T1000 (cell line): ENCODE results near the gene AADACL4.

Source experiments
- DNase-seq: peaks from one replicate; lab custom pipeline; 2025; ENCODE audit warnings: mixed read lengths; lab: John Stamatoyannopoulos, UW

AADACL4 gene

GRCh38 chr1:12643785-12644184 is at the start of gene AADACL4:
AADACL4 (plus strand) TSS chr1:12644085; CDS start chr1:12644547, 462 bp downstream.
- DNase-seq: no peak

DNA sequence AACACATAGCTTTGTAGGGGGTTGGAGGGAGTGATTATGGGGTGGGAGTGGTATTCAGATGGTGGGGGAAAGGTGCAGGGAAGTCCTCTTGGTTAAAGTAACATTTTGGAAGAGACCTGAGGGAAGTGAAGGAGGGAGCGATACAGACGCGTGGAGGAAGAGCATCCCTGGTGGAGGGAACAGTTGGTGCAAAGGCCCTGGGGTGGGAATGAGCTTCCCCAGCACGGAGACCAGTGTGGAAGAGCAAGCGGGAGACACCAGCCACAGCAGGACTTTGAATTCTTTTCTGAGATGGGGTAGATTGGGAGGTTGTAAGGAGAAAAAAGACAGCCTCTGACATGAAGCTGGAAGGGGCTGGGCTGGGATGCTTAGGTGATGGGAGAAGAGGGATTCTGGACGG is 49.4 kb upstream of the AADACL4 start:
- no peak for DNase-seq

- DNase-seq: no peak
Measured at GRCh38 chr1:12594966-12595756, 48.7 kb upstream of the AADACL4 start.

DNA sequence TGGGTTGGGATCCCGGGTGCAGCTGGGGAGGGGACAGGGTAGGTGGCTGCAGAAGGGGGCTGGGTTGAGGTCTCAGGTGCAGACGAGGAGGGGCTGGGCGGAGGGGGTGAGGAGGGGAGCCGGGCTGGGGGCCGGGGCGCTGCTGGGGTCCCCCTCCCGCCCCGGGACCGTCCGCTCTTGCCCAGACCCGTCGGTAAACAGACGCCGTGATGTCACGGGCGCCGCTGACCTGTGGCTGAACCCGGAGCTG is 48.2 kb upstream of the AADACL4 start:
- DNase-seq: no peak

DNA sequence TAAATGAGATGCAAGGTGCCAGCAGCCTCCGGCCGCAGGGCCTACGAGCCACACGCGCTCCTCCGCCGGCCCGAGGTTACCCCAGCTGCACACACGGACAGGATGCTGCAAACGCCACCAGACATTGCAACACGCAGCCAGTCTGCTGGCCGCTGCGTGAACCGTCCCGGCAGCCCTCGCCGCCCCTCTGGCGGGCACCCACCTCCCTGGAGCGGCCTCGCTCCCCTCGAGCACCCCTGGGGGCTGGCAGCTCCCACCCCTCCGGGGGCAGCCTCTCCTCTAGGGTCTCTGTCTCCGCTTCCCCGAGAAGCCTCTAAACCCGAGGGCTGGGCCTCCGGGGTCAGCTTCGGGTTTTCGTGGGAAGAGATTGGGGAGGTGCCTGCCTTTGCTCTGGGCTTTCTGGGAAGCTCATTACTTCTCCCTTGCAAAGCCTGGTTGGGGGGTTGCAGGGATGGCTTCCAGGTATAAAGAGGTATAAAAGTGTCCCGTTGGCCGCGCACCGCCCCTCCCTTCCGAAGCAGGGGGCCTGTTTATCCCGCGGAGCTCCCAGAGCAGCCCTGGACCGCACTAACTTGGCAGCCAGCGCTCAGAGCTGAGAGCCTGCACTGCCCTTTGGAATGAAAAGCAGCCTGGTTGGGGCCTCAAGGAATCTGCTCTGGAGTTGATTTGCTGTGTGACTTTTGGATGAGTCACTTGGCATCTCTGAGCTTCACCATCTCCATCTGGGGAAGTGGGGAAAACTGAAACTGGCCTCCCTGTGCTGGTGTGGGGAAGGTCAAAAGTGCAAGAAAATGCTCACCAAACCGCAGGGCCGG is 47.7 kb upstream of the AADACL4 start:
- peak; percentile 59 for DNase-seq

DNA sequence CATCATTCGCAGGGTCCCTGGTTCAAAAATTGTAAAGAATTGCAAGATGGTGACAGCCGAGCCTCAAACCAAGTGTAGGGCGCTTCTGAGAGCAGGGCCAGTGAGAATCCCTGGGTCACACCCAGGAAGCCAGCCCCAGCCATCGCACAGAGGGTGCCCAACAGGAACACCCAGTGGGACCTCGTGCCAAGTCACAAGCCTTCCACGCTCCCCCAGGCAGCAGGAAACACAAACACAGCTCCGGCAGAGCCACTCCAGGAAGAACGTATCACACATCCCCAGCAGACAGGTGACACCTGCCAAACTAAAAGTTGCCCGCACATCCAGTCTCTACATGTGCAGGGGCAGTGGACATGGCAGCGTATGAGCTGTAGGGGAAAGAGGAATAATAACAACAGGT is 46.1 kb upstream of the AADACL4 start:
- DNase-seq: no peak

- DNase-seq: no peak
Measured at GRCh38 chr1:12598974-12599373, 44.9 kb upstream of the AADACL4 start.

GRCh38 chr1:12599657-12600056 is 44.2 kb upstream of the AADACL4 start:
- DNase-seq: no peak

DNA sequence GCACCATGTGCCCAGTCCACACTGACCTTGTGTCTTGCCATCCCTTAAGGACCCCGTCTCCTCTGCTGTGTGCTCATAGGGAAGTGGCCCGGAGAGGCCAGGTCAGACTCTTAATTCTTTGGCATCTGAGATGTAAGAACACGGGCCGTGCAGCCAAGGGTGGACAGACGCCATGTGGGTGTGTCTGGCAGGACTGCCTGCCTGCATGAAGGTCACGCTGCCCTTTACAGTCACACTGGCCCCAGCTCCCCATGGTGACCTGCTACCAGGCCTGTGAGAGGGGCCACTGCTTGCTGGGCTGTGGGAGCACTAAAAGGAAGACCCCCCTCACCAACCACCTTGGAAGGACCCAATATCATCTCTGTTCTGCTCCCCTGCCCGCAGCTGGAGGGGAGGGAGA is 43.5 kb upstream of the AADACL4 start:
- no peak for DNase-seq

DNA sequence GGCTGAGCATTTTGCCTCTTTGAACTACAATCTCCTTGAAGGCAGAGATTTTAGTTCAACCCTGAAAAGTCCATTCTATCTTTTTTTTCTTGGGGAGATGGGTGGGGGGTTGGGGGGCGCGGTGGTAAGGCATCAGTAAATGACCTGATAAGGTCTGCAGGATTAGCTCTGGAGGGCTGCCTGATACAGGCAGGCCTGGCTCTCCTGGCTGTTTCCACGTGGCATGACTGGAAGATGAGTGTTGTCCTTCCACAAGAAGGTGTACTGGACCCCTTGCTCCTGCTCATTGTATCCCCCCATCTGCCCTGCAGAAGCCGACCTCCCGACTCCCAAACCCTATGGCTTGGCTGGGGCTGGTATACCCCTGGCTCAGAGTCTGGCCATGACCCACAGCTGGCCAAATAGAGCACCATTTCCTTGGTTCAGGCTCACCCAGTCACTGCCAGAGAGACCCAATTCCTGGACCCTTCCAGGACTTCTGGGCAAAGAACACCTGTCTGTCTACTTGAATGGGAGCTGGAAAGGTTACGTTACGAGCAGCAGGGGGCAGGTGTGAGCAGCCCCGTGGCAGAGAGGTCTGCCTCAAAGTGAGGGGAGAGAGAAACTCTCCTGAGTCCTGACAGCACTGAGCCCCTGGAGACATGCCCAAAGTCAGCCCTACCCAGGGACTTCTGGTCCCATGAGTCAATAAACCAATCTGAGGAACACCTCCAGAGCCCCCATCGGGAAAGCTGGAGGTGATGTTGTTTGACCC is 42.8 kb upstream of the AADACL4 start:
- DNase-seq: peak; percentile 17

- DNase-seq: peak; percentile 88
Measured at GRCh38 chr1:12601700-12602658, 41.9 kb upstream of the AADACL4 start.

GRCh38 chr1:12602659-12603024 is 41.2 kb upstream of the AADACL4 start:
- no peak for DNase-seq

DNA sequence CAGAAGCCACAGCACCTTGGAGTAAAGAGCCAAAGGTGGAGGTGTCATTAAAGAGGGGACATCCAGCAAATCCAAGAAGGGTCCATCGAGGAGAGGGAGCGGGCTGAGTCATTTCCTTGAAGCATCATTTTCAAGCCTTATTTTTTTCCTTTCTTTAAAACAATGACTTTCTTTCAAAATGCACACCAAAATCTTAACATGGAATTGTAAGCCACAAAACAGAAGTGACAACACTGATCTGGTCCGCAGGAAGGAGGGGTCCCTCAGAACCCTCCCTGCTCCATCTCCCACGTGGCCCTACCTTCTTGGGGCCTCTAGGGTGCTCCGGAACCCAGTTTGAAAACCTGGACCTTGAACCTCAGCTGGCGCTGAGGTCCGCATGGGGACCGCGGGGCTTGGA is 40.7 kb upstream of the AADACL4 start:
- DNase-seq: no peak

DNA sequence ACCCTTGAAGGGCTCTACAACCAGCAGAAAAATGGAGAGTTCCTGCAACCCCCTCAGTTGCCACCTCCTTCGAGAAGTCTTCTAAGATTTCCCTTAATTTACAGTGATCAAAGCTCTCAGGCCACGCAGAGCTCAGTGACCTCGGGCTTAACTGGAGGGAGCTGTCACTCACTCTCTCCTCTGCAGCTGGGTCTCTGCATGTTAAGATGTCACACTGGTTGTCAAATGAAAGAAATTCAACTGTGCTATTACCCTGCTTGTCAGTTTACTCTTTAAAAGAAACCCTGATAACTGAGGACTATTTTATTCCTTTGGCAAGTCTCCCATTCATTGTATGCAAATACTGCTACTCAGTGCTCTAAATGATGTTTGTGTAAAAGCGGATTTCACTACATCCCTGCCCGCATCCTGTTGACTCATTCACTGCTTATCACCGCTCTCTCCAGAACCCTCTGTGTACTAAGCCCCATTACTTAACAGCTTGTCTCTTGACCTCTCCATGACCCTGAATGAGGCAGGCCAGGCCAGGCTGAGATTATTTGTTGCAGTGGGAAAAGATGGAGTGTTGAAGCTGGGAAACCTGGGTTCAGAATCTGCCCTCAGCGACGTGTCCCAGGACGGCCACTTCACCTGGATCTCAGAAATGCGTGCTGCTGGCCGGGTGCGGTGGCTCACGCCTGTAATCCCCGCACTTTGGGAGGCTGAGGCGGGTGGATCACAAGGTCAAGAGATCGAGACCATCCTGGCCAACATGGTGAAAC is 39.6 kb upstream of the AADACL4 start:
- DNase-seq: peak; percentile 58

- no peak for DNase-seq
Measured at GRCh38 chr1:12604986-12605385, 38.9 kb upstream of the AADACL4 start.

- DNase-seq: no peak
Measured at GRCh38 chr1:12607263-12607662, 36.6 kb upstream of the AADACL4 start.

- no peak for DNase-seq
Measured at GRCh38 chr1:12608311-12608957, 35.5 kb upstream of the AADACL4 start.

DNA sequence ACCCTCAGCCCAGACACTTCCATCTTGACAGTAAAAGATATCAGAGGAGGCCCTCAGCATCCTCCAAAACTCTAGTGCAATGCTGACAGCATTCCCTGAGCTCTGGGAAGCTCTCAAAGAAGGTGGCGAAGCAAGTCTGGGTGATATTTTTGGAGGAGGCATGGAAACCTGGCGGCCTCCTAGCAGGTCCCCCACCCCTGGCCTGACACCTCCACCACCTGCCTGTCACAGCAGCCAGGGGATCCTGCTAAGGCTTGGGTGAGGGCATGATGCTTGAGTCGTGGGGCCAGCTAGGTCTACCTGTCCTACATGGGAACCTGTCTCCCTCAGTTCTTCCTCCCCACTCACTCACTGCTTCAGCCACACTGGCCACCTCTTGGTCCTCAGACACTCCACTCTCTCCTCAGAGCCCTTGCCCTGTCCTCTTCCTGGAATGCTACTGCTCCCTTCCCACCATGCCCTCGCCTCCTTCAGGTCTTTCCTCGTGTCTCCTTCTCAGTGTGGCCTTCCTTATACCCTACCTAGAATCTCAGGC is 34.3 kb upstream of the AADACL4 start:
- no peak for DNase-seq

DNA sequence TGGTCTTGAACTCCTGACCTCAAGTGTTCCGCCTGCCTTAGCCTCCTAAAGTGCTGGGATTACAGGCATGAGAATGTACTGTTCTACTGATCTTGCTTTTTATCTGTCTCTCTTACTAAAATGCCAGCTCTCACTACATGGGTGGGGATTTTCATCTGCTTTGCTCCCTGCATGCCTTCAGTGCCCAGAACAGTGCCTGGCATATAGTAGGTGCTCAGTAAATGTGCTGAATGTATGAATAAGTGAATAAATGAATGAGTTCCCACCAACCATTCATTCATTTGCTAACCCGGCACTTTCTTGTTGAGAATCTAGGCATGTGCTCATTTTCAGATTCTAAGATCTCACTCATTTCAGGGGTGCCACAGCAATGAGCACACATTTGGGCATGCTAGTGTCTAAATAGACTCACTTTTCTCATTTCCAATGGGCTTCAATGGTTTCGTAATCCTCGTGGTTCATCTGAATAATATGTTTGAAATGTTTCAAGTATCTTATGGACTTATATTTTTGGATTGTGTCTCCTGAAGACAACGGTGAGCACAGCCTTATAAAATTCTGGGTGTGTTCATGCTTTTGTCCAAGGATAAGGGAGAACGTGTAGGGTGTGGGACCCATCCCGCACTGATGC is 33.5 kb upstream of the AADACL4 start:
- no peak for DNase-seq

- DNase-seq: no peak
Measured at GRCh38 chr1:12610941-12611340, 32.9 kb upstream of the AADACL4 start.
